ENCODE results near the gene IMPACT.

- TF ChIP-seq CTCF (conservative IDR thresholded peaks at IDR 0.05; ENCODE audit: low read depth, low read length) (no peak), BHLHE40 (IDR thresholded peaks at IDR 0.05; ENCODE audit: low read depth, low read length) (no peak), POLR2A (IDR thresholded peaks at IDR 0.05; ENCODE audit: low read depth, low read length) (no peak), ELK1 (IDR thresholded peaks at IDR 0.05; ENCODE audit: borderline replicate concordance, low read depth, low read length) (no peak), CEBPB (IDR thresholded peaks at IDR 0.05; ENCODE audit: low read depth, low read length) (no peak), USF2 (IDR thresholded peaks at IDR 0.05; ENCODE audit: low read depth, low read length) (no peak), SMC3 (IDR thresholded peaks at IDR 0.05; ENCODE audit: low read depth, low read length) (no peak), RFX5 (IDR thresholded peaks at IDR 0.05; ENCODE audit: low read depth, low read length) (no peak), FOS (IDR thresholded peaks at IDR 0.05; ENCODE audit: low read depth, low read length) (no peak), RAD21 (IDR thresholded peaks at IDR 0.05; ENCODE audit: low read length) (no peak)
These were observed 46.1 kb downstream of the IMPACT start for GRCh38 chr18:24472591-24472990.
